HUES48 (cell line): ENCODE measurements around the gene STUM.
"Not testable (repeated sequence)": the region's sequence is repeated elsewhere in the genome, so short reads cannot be mapped to it uniquely, and the experiment has no call there.

Source experiments
- H3K27ac ChIP-seq: one replicate; pipeline ENCODE4 v1.7.0; 2013; ENCODE audit warnings: low read depth, low read length, inconsistent platforms
- H3K27me3 ChIP-seq: 2 replicates; pipeline ENCODE4 v1.6.1; 2013; ENCODE audit warnings: mild to moderate bottlenecking, low read length; ENCODE audit not compliant: control insufficient read depth, insufficient read depth
- H3K36me3 ChIP-seq: 2 replicates; pipeline ENCODE4 v1.6.1; 2013; ENCODE audit warnings: low read length; ENCODE audit not compliant: control insufficient read depth, insufficient read depth
- H3K4me1 ChIP-seq: 2 replicates; pipeline ENCODE4 v1.6.1; 2013; ENCODE audit warnings: mild to moderate bottlenecking, low read length; ENCODE audit not compliant: control insufficient read depth, insufficient read depth
- H3K4me3 ChIP-seq: 2 replicates; pipeline ENCODE4 v1.5.1; 2013; ENCODE audit warnings: mild to moderate bottlenecking, low read depth, low read length
- H3K9ac ChIP-seq: 2 replicates; pipeline ENCODE4 v1.6.1; 2013; ENCODE audit warnings: mild to moderate bottlenecking, low read depth, low read length, moderate library complexity
- H3K9me3 ChIP-seq: 2 replicates; pipeline ENCODE4 v1.6.1; 2013; ENCODE audit warnings: low read length; ENCODE audit not compliant: control insufficient read depth, insufficient read depth

Gene STUM

DNA sequence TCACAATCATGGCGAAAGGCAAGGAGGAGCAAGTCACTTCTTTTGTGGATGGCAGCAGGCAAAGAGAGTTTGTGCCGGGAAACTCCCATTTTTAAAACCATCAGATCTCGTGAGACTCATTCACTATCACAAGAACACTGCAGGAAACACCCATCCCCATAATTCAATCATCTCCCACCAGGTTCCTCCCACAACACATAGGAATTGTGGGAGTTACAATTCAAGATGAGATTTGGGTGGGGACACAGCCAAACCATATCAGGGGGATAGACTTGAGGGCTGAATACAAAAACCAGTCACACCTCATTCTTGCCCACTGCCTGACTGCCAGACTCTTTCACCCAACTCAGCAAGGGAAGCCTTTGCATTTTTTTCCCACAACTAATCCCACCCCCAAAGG, 50.4 kb downstream of the STUM start:
- not testable (repeated sequence) for H3K27ac ChIP-seq, H3K4me3 ChIP-seq, H3K9me3 ChIP-seq, H3K27me3 ChIP-seq, H3K9ac ChIP-seq, H3K36me3 ChIP-seq, H3K4me1 ChIP-seq

DNA sequence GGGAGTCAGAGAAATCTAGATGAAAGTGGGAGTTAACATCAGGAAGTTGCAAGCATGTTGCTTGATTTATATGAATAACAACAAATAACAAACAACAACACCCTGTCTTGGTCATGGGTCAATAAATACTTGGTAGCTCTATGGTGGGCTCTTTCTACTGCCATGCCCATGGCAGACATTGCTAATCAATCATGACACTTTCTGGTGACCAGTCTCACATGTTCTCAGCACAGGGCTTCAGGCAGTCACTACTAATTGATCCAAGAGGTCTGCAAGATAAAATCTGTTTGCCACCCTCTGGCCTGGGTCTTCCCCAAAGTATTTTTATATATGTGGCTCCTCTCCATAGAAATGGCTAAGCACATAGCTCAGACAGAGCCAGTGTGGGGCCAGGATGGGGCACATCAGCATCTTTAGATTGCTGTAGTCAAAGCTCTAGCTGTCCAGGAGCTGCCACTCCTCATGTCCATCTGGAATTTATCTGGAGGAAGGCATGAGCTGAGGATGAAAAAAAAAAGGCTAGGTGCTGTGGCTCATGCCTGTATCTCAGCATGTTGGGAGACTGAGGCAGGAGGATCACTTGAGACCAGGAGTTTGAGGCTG, 51.2 kb downstream of the STUM start:
- H3K4me3 ChIP-seq: no peak overlapping the region
- no peaks in the 10 kb centered on the region for H3K9me3 ChIP-seq
- H3K27me3 ChIP-seq: no peaks in the 10 kb centered on the region
- no peak overlapping the region for H3K27ac ChIP-seq
- peaks cover 6% of the 10 kb centered on the region; the same call in 1 of the 2 replicates for H3K4me1 ChIP-seq
- H3K36me3 ChIP-seq: no peaks in the 10 kb centered on the region
- H3K9ac ChIP-seq: no peak overlapping the region

DNA sequence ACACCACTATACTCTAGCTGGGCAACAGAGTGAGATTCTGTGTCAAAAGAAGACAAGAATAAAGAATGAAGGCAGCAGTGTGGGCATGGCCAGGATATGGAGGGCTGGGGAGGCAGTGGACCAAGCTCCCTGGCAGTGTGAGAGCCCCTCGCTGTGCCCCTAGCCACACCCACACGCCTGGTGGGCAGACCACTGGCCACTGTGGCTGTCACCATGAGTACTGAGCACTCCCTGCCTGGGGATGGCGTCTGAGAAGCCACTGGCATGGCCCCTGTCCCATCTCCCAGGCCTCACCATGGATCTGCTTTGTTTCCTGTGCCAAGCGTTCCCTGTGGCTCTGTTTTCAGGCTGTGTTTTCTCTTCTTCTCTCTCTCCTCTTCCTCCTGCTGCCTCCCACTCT, 51.7 kb downstream of the STUM start:
- Histone ChIP-seq H3K36me3 (no peaks in the 10 kb centered on the region), H3K27me3 (no peaks in the 10 kb centered on the region), H3K9me3 (no peaks in the 10 kb centered on the region), H3K4me3 (no peak overlapping the region), H3K9ac (no peak overlapping the region), H3K27ac (no peak overlapping the region), H3K4me1 (peaks cover 10% of the 10 kb centered on the region; the same call in 1 of the 2 replicates)

DNA sequence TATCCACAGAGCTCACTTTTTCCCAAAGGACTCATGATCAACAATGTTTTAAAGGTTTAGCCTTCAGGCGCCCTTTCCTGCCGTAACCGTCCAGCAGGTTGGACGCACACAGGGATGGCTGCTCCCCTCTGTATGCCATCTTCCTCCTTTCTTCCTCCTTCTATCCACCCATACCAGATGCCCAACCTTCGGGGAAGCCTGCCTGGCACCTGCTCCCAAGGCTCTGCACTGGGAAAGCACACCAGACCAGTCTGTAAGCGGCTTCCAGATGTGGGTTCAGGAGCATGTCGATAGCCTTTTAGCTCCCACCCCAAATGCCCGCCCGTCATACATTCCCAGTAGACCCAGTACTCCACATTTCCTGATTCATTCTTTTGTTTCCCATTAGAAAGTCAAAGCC, 52.9 kb downstream of the STUM start:
- H3K9ac ChIP-seq: no peak overlapping the region
- H3K4me3 ChIP-seq: no peak overlapping the region
- H3K27ac ChIP-seq: no peak overlapping the region
- H3K4me1 ChIP-seq: peaks cover 15% of the 10 kb centered on the region; the same call in 1 of the 2 replicates
- H3K9me3 ChIP-seq: no peaks in the 10 kb centered on the region
- no peaks in the 10 kb centered on the region for H3K27me3 ChIP-seq
- H3K36me3 ChIP-seq: no peaks in the 10 kb centered on the region

DNA sequence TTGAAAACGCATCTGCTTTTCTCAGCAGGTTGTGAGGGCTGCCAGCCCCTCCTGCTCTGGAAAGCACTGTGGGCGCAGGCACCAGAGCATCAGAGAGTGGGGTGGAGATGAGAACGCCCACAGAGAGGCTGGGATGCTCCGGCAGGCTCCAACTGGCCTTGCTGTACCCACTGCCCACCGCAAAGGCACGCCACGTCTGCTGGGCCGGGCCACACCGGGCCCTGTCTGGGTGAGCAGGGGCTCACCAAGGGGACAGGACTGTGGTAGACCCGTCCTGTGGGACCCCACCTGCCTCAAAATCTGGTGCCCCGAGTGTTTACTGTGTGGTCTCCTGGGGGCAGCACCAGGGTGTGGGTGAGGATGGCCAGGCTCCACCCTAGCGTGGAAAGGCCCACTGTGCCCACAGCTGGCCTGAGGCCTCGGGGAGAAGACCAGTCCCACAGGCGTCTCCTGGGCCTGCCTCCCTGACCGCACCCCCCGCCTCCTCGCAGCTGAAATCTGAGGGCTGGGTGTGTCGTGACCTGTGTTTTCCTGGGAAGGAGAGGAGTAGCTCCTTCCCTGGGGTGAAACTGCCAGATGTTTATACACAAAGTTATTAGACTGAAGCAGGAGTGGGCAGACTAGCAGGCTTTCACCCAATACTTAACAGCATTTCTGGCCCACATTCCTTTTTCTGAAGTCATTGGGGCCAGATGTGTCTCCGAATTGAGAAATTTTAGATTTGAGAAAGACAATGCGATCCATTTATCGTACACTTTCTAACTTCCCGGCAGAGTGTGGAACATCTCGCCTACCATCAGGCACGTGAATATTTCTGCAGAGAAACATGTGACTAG, 53.8 kb downstream of the STUM start:
- peaks cover 18% of the 10 kb centered on the region; the same call in 1 of the 2 replicates for H3K4me1 ChIP-seq
- H3K4me3 ChIP-seq: no peak overlapping the region

DNA sequence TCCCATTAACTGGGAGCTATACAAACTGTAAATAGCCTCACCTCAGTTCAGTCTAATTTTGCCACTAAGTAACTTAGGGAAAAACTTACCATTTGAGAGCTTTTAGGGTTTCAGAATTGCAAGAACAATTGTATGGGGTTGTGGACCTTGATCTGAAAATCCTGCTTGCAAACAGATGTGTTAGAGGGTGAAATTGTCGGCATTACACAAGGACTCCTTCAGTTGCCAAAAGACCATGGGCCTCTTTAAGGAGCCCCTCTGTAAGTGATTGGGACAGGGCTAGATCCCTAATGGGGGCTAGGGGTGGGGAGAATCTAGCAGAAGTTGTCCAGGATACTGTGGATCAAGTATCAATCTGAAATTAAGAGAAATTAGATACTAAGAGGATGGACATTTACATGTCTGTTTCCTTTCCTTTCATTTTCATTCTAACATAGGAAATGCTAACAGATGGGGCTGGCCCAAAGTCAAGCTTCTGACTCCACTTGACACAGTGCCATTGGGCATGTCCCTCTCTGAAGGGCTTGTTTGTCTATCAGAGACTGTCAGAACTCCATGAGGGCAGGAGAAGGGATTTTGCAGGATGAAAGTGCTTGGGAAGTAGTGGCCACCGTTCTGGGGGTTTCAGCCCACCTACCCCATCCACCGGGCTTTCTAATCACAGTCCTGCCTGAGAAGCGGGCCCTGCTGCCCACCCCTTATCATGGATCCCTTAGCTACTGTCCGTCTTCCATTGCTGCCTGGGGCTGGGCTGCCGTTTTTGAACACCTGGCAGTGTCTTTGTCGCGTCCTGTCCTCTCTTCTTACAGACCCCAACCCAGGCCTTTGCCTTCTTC, 54.7 kb downstream of the STUM start:
- no peaks in the 10 kb centered on the region for H3K36me3 ChIP-seq
- no peak overlapping the region for H3K27ac ChIP-seq
- H3K4me3 ChIP-seq: no peak overlapping the region
- no peak overlapping the region for H3K9ac ChIP-seq
- no peaks in the 10 kb centered on the region for H3K9me3 ChIP-seq
- peaks cover 21% of the 10 kb centered on the region; the same call in 1 of the 2 replicates for H3K4me1 ChIP-seq
- H3K27me3 ChIP-seq: no peaks in the 10 kb centered on the region

More for the DNA sequence above, 53.8 kb downstream of the STUM start:
- Histone ChIP-seq H3K27ac (no peak overlapping the region), H3K9ac (no peak overlapping the region), H3K27me3 (no peaks in the 10 kb centered on the region), H3K36me3 (no peaks in the 10 kb centered on the region), H3K9me3 (no peaks in the 10 kb centered on the region)

DNA sequence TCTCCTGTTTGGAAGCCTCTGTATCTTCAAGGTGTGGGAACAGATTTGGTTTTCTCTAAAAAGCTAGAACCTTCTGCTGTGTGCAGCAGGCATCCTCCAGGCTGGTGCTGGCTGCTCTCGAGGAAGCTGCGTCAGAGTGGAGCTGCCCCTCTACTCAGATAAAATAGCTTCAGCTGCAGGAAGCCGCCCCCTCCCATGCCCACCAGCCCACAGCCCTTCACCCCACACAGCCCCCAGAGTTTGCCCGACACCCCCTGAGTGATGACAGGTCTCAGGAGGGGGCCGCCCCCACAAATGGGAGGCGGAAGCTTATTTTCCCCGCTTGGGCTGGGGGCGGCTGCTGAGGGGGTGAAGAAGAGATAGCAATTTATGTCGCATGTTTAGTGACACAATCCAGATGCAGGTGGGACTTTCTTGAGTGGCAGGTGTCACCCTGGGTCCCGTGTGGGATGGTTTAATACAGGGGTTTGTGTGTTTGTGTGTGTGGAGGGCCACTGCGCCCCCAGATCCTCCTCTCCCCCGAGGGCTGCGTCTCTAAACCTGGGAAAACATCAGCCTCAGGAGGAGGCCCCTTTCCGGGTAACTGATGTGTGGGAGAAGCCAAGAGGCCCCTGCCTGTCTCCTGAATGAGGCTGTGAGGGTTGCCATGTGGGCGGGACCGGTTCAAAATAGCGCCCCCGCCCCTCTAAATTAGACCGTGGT, 55.4 kb downstream of the STUM start:
- H3K27me3 ChIP-seq: no peaks in the 10 kb centered on the region
- H3K9ac ChIP-seq: no peak overlapping the region
- H3K4me1 ChIP-seq: peaks cover 25% of the 10 kb centered on the region; the same call in 1 of the 2 replicates

DNA sequence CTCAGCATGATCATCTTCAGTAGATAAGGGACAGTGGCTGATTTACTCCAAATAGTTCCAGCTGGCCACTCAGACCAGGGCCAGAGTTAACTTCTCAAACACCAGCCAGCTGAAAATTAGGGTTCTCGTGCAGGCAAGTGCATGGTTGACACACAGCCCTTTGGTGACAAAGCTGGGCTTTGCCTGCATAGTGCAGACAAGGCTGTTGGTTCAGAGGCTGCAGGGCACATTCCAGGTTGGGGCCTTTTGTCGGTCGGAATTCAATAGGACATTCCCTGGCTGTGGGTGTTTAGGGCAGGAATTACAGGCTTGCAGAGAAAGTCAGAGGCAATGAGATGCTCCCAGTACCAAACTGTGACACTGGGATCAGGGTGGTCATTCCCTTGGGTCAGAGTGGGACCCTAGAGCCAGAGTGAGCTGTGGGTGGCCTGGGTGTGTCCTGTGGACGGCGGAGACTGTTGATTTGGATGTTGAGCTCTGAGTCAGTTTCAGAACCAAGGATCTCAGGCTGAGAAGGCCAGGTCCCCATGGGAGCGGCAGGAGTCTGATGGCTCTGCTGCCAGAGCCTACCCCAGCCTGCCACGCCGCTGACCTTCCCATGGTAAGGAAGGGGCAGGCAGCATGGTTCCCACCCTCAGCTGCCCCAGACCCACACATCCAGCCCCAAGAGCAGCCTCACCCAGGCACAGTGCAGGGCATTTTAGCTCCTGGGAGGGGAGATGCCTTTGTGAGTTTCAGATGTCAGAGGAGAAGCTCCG, 56.2 kb downstream of the STUM start:
- H3K9me3 ChIP-seq: no peaks in the 10 kb centered on the region
- no peaks in the 10 kb centered on the region for H3K36me3 ChIP-seq
- H3K27ac ChIP-seq: no peak overlapping the region
- H3K4me1 ChIP-seq: peaks cover 25% of the 10 kb centered on the region; the same call in 1 of the 2 replicates
- H3K27me3 ChIP-seq: no peaks in the 10 kb centered on the region
- H3K4me3 ChIP-seq: no peak overlapping the region
- H3K9ac ChIP-seq: no peak overlapping the region

More for the DNA sequence above, 55.4 kb downstream of the STUM start:
- no peak overlapping the region for H3K4me3 ChIP-seq
- H3K27ac ChIP-seq: no peak overlapping the region
- no peaks in the 10 kb centered on the region for H3K9me3 ChIP-seq
- no peaks in the 10 kb centered on the region for H3K36me3 ChIP-seq

DNA sequence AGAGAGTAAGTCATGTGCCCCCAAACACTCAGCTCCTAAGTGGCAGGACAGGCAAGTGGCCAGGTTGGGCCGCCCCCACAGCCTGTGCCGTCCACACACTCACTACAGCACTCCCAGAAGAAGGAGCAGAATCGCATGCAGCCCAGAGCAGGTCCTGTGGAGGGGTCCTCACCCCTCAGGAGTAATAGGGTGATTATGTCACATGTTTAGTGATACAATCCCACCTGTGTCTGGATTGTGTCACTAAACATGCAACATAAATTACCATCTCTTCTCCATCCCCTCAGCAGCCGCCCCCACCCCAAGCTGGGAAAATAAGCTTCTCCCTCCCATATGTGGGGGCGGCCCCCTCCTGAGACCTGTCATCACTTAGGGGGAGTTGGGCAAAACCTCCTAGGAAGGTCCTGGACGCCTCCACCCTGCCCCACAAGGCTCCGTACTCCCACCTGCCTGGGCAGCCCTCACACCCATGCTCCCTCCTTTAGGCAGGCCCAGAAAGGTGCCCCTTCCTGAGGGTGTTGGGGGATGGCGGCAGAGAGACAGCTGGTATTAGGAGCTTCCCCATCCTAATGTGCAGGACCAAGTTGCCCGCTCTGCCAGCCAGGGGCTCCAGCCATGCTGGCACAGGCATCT, 56.9 kb downstream of the STUM start:
- Histone ChIP-seq H3K36me3 (no peaks in the 10 kb centered on the region), H3K4me3 (no peak overlapping the region), H3K9ac (no peak overlapping the region), H3K4me1 (peaks cover 25% of the 10 kb centered on the region; the same call in 1 of the 2 replicates), H3K27me3 (no peaks in the 10 kb centered on the region), H3K9me3 (no peaks in the 10 kb centered on the region), H3K27ac (no peak overlapping the region)
